Tibial nerve (tissue), 4 donors: ENCODE results near the gene ANAPC10.

ENCODE experiments used
- EP300 ChIP-seq, 2 donors: sonication (generic); formaldehyde crosslinking; IDR thresholded peaks; one replicate each; pipeline ENCODE4 v1.6.1; 2017; ENCODE audit warnings: antibody characterized with exemption in 2 of 2, mild to moderate bottlenecking in 1 of 2
- POLR2A ChIP-seq, 2 donors: fragments of 450-650 bp; IDR thresholded peaks; one replicate each; pipeline ENCODE4 v1.6.1; 2017; ENCODE audit warnings: antibody characterized with exemption in 2 of 2, mild to moderate bottlenecking in 2 of 2, moderate library complexity in 2 of 2
- TF ChIP-seq, protein P1 (sequence below), 5 experiments: fragments of 200-600 bp in 3 of 5; fragments of 450-650 bp in 2 of 5; sonication (generic) in 3 of 5; IDR thresholded peaks; one replicate each; pipeline ENCODE4 v1.5.1; 2016 to 2019; ENCODE audit warnings: antibody characterized with exemption in 5 of 5, mild to moderate bottlenecking in 3 of 5, moderate library complexity in 2 of 5

DNA sequence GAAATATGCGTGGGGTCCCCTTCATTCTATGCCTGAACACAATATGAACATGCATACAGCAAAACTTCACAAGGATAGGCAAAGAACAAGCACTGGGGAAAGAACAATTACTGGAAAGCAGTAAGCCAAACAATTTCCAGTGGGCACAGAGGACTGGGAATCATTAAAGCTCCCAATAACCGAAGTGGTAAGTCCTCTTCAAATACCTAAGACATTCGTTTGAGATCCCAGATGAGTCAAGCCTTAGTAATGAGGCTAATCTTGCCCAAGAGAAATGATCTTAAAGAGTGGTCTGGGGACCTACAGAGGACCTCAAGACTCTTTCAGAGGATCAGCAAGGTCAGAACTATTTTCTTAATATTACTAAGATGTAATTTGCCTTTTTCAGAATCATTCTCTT lies 28.6 kb downstream of the ANAPC10 start:
- TF ChIP-seq POLR2A (IDR thresholded peaks at IDR 0.05) (no peak), EP300 (IDR thresholded peaks at IDR 0.05) (no peak)
- TF ChIP-seq, protein P1, sequence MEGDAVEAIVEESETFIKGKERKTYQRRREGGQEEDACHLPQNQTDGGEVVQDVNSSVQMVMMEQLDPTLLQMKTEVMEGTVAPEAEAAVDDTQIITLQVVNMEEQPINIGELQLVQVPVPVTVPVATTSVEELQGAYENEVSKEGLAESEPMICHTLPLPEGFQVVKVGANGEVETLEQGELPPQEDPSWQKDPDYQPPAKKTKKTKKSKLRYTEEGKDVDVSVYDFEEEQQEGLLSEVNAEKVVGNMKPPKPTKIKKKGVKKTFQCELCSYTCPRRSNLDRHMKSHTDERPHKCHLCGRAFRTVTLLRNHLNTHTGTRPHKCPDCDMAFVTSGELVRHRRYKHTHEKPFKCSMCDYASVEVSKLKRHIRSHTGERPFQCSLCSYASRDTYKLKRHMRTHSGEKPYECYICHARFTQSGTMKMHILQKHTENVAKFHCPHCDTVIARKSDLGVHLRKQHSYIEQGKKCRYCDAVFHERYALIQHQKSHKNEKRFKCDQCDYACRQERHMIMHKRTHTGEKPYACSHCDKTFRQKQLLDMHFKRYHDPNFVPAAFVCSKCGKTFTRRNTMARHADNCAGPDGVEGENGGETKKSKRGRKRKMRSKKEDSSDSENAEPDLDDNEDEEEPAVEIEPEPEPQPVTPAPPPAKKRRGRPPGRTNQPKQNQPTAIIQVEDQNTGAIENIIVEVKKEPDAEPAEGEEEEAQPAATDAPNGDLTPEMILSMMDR (IDR thresholded peaks at IDR 0.05), result no peak
